DND-41 (cell line): ENCODE data around the gene DDIT4L.

Source experiments
- ATAC-seq: fragments of 200-7000 bp; cut with Tn5 transposase; 3 replicates; pipeline ENCODE4 v1.9.1; 2021; ENCODE audit warnings: low read depth; ENCODE audit not compliant: insufficient read depth
- DNase-seq: peaks from one replicate; pipeline ENCODE4 v3.0.0-alpha.2; 2020
- H2AFZ ChIP-seq: 2 replicates; pipeline ENCODE4 v1.6.0; 2012; ENCODE audit warnings: low read depth, low read length
- H3K27ac ChIP-seq: 2 replicates; pipeline ENCODE4 v1.5.1; 2012; ENCODE audit warnings: low read length, inconsistent platforms
- H3K27me3 ChIP-seq: fragments of 200-600 bp; sonication (generic); 2 replicates; pipeline ENCODE4 v1.6.0; 2012; ENCODE audit warnings: low read length, mild to moderate bottlenecking, inconsistent platforms; ENCODE audit not compliant: insufficient read depth, poor library complexity
- H3K36me3 ChIP-seq: 2 replicates; pipeline ENCODE4 v1.5.1; 2012; ENCODE audit warnings: low read length, inconsistent platforms; ENCODE audit not compliant: insufficient read depth
- H3K4me1 ChIP-seq: 2 replicates; pipeline ENCODE4 v1.5.1; 2012; ENCODE audit warnings: mild to moderate bottlenecking, low read length; ENCODE audit not compliant: insufficient read depth
- H3K4me2 ChIP-seq: 2 replicates; pipeline ENCODE4 v1.6.0; 2012; ENCODE audit warnings: mild to moderate bottlenecking, moderate library complexity, low read length, inconsistent platforms; ENCODE audit not compliant: insufficient read depth
- H3K4me3 ChIP-seq, 2 experiments: fragments of 200-600 bp in 1 of 2; shearing (Covaris generic) in 1 of 2; 2 replicates each; pipeline ENCODE4 v1.5.1; 2012 to 2016; ENCODE audit warnings: inconsistent platforms in 2 of 2, low read length in 2 of 2, mild to moderate bottlenecking in 2 of 2, low read depth in 1 of 2, moderate library complexity in 1 of 2
- H3K79me2 ChIP-seq: 2 replicates; pipeline ENCODE4 v1.6.0; 2012; ENCODE audit warnings: low read length, inconsistent platforms; ENCODE audit not compliant: insufficient read depth
- H3K9ac ChIP-seq: 2 replicates; pipeline ENCODE4 v1.6.0; 2012; ENCODE audit warnings: low read depth, mild to moderate bottlenecking, inconsistent platforms, low read length, moderate library complexity
- H3K9me3 ChIP-seq: 2 replicates; pipeline ENCODE4 v1.5.1; 2012; ENCODE audit warnings: low read length, moderate library complexity, mild to moderate bottlenecking, inconsistent platforms; ENCODE audit not compliant: insufficient read depth, severe bottlenecking
- H4K20me1 ChIP-seq: 2 replicates; pipeline ENCODE4 v1.6.0; 2012; ENCODE audit warnings: low read length; ENCODE audit not compliant: insufficient read depth
- EZH2 ChIP-seq: IDR thresholded peaks from 3 replicates; pipeline ENCODE4 v1.6.1; 2012; ENCODE audit warnings: borderline replicate concordance, low read depth, mild to moderate bottlenecking, moderate library complexity, low read length, inconsistent platforms; ENCODE audit not compliant: severe bottlenecking
- TF ChIP-seq, protein P1 (sequence below): IDR thresholded peaks from 2 replicates; pipeline ENCODE4 v1.5.1; 2012; ENCODE audit warnings: borderline replicate concordance, low read length, moderate library complexity, mild to moderate bottlenecking; ENCODE audit not compliant: poor library complexity, severe bottlenecking; ENCODE audit errors: extremely low read depth

DDIT4L gene, protein sequence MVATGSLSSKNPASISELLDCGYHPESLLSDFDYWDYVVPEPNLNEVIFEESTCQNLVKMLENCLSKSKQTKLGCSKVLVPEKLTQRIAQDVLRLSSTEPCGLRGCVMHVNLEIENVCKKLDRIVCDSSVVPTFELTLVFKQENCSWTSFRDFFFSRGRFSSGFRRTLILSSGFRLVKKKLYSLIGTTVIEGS

DNA sequence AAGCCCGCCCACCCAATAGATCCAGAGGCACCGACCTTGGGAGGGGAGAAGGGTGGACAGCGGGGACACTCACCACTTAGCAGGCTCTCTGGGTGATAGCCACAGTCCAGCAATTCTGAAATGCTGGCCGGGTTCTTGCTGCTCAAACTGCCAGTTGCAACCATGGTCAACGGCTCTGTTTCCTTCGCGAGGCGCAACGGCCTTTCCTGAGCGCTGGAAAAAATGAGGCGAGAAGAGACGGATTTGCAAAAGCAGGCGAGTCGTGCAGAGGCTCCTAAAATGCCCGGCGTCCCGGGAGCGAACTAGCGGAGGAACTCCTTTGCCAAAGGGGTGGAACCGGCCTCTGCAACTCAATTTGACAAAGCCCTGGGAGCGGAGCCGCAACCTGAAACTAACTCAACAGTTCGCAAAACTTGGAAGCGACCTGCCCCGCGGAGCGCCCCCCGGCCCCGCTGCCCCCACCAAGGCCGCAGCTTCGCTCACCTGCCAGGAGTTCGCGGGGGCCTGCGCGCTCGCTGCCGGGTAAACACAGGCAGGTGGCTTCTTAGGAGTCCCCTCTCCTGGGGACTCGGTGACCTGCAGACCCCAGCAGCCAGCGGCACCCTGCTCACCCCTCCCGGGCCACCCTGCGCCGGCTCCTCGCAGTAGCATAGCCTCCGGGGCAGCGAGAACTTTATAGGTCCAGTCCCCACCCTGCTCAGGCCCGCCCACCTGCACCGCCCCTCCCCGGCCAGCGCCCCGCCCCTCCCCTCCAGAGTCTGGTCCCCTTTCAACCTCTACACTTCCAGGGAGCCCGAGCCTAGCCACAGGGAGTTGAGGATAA, at the start of gene DDIT4L:
Gene DDIT4L (minus strand): TSS at position 649 of the 823 bp plus-strand sequence. CDS start 485 bp downstream, at position 164.
- Histone ChIP-seq H3K4me2 (no peak within 1 kb of the TSS), H4K20me1 (no peaks in the 10 kb centered on the region), H3K27me3 (no peaks in the 10 kb centered on the region), H3K36me3 (no peaks in the 10 kb centered on the region), H3K79me2 (no peaks in the 10 kb centered on the region), H3K4me1 (peaks cover 8% of the 10 kb centered on the region), H3K9ac (no peak within 1 kb of the TSS), H3K27ac (no peak within 1 kb of the TSS), H3K9me3 (no peaks in the 10 kb centered on the region), H3K4me3 (no peak within 1 kb of the TSS), H2AFZ (no peak within 1 kb of the TSS)
- no peak for DNase-seq
- TF ChIP-seq, protein P1, sequence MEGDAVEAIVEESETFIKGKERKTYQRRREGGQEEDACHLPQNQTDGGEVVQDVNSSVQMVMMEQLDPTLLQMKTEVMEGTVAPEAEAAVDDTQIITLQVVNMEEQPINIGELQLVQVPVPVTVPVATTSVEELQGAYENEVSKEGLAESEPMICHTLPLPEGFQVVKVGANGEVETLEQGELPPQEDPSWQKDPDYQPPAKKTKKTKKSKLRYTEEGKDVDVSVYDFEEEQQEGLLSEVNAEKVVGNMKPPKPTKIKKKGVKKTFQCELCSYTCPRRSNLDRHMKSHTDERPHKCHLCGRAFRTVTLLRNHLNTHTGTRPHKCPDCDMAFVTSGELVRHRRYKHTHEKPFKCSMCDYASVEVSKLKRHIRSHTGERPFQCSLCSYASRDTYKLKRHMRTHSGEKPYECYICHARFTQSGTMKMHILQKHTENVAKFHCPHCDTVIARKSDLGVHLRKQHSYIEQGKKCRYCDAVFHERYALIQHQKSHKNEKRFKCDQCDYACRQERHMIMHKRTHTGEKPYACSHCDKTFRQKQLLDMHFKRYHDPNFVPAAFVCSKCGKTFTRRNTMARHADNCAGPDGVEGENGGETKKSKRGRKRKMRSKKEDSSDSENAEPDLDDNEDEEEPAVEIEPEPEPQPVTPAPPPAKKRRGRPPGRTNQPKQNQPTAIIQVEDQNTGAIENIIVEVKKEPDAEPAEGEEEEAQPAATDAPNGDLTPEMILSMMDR, result no peak
- TF ChIP-seq EZH2, result no peak
- no peak for ATAC-seq

DNA sequence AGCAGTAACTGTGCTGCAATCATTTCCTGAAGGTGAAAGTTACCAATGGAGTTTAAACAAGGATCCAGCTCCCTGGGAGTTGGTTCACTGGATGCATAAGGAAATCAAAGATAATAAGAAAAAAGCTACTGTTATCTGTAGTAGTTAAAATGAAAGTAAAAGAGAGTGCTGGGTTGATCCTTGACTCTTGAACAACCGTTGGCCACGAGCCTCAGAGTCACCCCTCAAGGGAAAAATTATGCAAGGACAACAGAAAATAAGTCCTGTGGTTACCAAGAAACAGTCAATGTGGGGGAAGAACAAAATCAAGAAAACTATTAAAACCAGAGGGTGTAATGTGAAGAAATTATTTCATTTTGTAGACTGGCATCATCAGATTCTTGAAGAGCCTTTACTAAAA, 49.7 kb upstream of the DDIT4L start:
- TF ChIP-seq EZH2, result no peak
- TF ChIP-seq, protein P1, result no peak
- peak overlapping the region; percentile 23; the same call in 1 of the 2 replicates for H3K27ac ChIP-seq
- H3K36me3 ChIP-seq, result no peaks in the 10 kb centered on the region
- H4K20me1 ChIP-seq, result no peaks in the 10 kb centered on the region
- H3K9ac ChIP-seq, result no peak overlapping the region
- H3K79me2 ChIP-seq, result no peaks in the 10 kb centered on the region
- peak; percentile 76 for ATAC-seq
- peak overlapping the region; percentile 26; the same call in 1 of the 2 replicates for H3K4me2 ChIP-seq
- H3K4me1 ChIP-seq, result peaks cover 21% of the 10 kb centered on the region
- no peak overlapping the region; the same call in 1 of the 2 replicates for H2AFZ ChIP-seq
- H3K4me3 ChIP-seq, result no peak overlapping the region
- peak; percentile 40 for DNase-seq
- H3K27me3 ChIP-seq, result no peaks in the 10 kb centered on the region
- peaks cover 7% of the 10 kb centered on the region for H3K9me3 ChIP-seq

DNA sequence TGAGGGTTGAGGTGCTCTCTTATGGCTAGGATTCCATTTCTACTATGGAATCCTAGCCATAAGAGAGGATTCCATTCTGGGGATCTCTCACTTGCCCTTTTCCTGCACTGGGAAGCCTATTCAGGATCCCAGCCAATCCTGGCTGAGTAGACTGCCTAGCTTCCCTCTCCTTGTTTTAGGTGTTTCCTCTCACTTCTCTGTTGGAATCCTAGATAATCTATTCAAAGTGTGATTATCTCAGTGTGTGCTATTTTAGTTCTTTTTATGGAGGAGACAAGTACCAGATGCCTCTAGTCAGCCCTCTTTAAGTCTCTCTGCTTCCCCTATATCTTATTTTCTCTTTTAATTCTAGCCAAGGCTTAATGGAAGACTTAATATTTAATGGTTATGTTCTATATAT, 34.5 kb upstream of the DDIT4L start:
- no peaks in the 10 kb centered on the region for H4K20me1 ChIP-seq
- H3K27me3 ChIP-seq, result no peaks in the 10 kb centered on the region
- TF ChIP-seq, protein P1, result no peak
- no peak for TF ChIP-seq EZH2
- no peaks in the 10 kb centered on the region for H3K36me3 ChIP-seq
- no peaks in the 10 kb centered on the region for H3K4me1 ChIP-seq
- peaks cover 30% of the 10 kb centered on the region for H3K9me3 ChIP-seq
- no peak overlapping the region for H3K4me3 ChIP-seq
- ATAC-seq (no peak), DNase-seq (no peak)
- H3K79me2 ChIP-seq, result no peaks in the 10 kb centered on the region
- H3K27ac ChIP-seq, result no peak overlapping the region
- H3K9ac ChIP-seq, result no peak overlapping the region
- no peak overlapping the region for H3K4me2 ChIP-seq
- no peak overlapping the region for H2AFZ ChIP-seq
